NCI-H2196 treated with DMSO at 0.1 percent for 48 hours (cell line): ENCODE results near the gene ADAMTSL2.

Source experiments
- DNase-seq: peaks from one replicate; lab custom pipeline; 2025; ENCODE audit not compliant: unreplicated experiment; lab: John Stamatoyannopoulos, UW

The ADAMTSL2 gene

GRCh38 chr9:133529874-133530273 is 4.6 kb upstream of the ADAMTSL2 start:
- DNase-seq = no peak

GRCh38 chr9:133531293-133531692 is 3.2 kb upstream of the ADAMTSL2 start:
- no peak for DNase-seq

- DNase-seq = peak; percentile 47
Measured at GRCh38 chr9:133532937-133533668, 1.4 kb upstream of the ADAMTSL2 start.

- no peak for DNase-seq
Measured at GRCh38 chr9:133533857-133534256, 647 bp upstream of the ADAMTSL2 start.

- DNase-seq = no peak
Measured at GRCh38 chr9:133535306-133535877, 888 bp downstream of the ADAMTSL2 start.

GRCh38 chr9:133536080-133536479 is 1.6 kb downstream of the ADAMTSL2 start:
- DNase-seq = no peak

- DNase-seq = no peak
Measured at GRCh38 chr9:133536536-133536935, 2.0 kb downstream of the ADAMTSL2 start.

GRCh38 chr9:133537257-133537656 is 2.8 kb downstream of the ADAMTSL2 start:
- no peak for DNase-seq

GRCh38 chr9:133538176-133538575 is 3.7 kb downstream of the ADAMTSL2 start:
- DNase-seq = no peak

GRCh38 chr9:133538851-133539833 is 4.6 kb downstream of the ADAMTSL2 start:
- no peak for DNase-seq

- no peak for DNase-seq
Measured at GRCh38 chr9:133539991-133540697, 5.6 kb downstream of the ADAMTSL2 start.

- DNase-seq = no peak
Measured at GRCh38 chr9:133540698-133541025, 6.2 kb downstream of the ADAMTSL2 start.

GRCh38 chr9:133542002-133542401 is 7.5 kb downstream of the ADAMTSL2 start:
- no peak for DNase-seq

GRCh38 chr9:133543772-133544467 is 9.4 kb downstream of the ADAMTSL2 start:
- DNase-seq = no peak

GRCh38 chr9:133545494-133546286 is 11.2 kb downstream of the ADAMTSL2 start:
- DNase-seq = no peak

GRCh38 chr9:133546287-133546680 is 11.8 kb downstream of the ADAMTSL2 start:
- DNase-seq = no peak

- DNase-seq = no peak
Measured at GRCh38 chr9:133547116-133547515, 12.6 kb downstream of the ADAMTSL2 start.

- DNase-seq = no peak
Measured at GRCh38 chr9:133551446-133551845, 16.9 kb downstream of the ADAMTSL2 start.

- DNase-seq = no peak
Measured at GRCh38 chr9:133552236-133552635, 17.7 kb downstream of the ADAMTSL2 start.

- DNase-seq = no peak
Measured at GRCh38 chr9:133553123-133553522, 18.6 kb downstream of the ADAMTSL2 start.
